ENCODE results near the gene RBPJ. TPM values are rescaled to one million over a fixed set of nuclear protein-coding genes. Genes with fewer than 3 reads are reported as not detected.
"Not testable (repeated sequence)": the region's sequence is repeated elsewhere in the genome, so short reads cannot be mapped to it uniquely, and the experiment has no call there.

RBPJ gene
- total RNA-seq, 1 donor from 2014 or later, result 128 TPM

GRCh38 chr4:26342328-26343037 lies 21.7 kb downstream of the RBPJ start:
- peak; percentile 11 for DNase-seq

- no peak for DNase-seq
These were observed 22.2 kb downstream of the RBPJ start for GRCh38 chr4:26343038-26343398.

GRCh38 chr4:26344901-26345564 lies 24.2 kb downstream of the RBPJ start:
- DNase-seq, result no peak

- no peak for DNase-seq
These were observed 24.7 kb downstream of the RBPJ start for GRCh38 chr4:26345565-26345938.

GRCh38 chr4:26346203-26346620 lies 25.4 kb downstream of the RBPJ start:
- DNase-seq, result no peak

- no peak for DNase-seq
These were observed 28.7 kb downstream of the RBPJ start for GRCh38 chr4:26349496-26349895.

- no peak for DNase-seq
These were observed 30.9 kb downstream of the RBPJ start for GRCh38 chr4:26351685-26352084.

- no peak for DNase-seq
These were observed 33.7 kb downstream of the RBPJ start for GRCh38 chr4:26354491-26354890.

GRCh38 chr4:26355392-26356052 lies 34.7 kb downstream of the RBPJ start:
- DNase-seq, result no peak

GRCh38 chr4:26356081-26356501 lies 35.3 kb downstream of the RBPJ start:
- no peak for DNase-seq

- DNase-seq, result not testable (repeated sequence)
These were observed 38.7 kb downstream of the RBPJ start for GRCh38 chr4:26359521-26359920.

- no peak for DNase-seq
These were observed 39.5 kb downstream of the RBPJ start for GRCh38 chr4:26360273-26360672.

- no peak for DNase-seq
These were observed 40.0 kb downstream of the RBPJ start for GRCh38 chr4:26360864-26361263.

GRCh38 chr4:26361297-26361696 lies 40.5 kb downstream of the RBPJ start:
- no peak for DNase-seq

- no peak for DNase-seq
These were observed 42.1 kb downstream of the RBPJ start for GRCh38 chr4:26362745-26363439.

- no peak for DNase-seq
These were observed 44.8 kb downstream of the RBPJ start for GRCh38 chr4:26365537-26366150.

- peak; percentile 75 for DNase-seq
These were observed 47.0 kb downstream of the RBPJ start for GRCh38 chr4:26367811-26368210.

- DNase-seq, result peak; percentile 14
These were observed 47.9 kb downstream of the RBPJ start for GRCh38 chr4:26368685-26369084.

GRCh38 chr4:26369132-26369531 lies 48.3 kb downstream of the RBPJ start:
- no peak for DNase-seq

GRCh38 chr4:26369581-26369980 lies 48.8 kb downstream of the RBPJ start:
- no peak for DNase-seq

GRCh38 chr4:26372076-26372475 lies 51.3 kb downstream of the RBPJ start:
- DNase-seq, result no peak

GRCh38 chr4:26372525-26373172 lies 51.8 kb downstream of the RBPJ start:
- peak; percentile 25 for DNase-seq
